Lung (tissue), 12 donors: ENCODE results near the gene HOXB9. TPM values are rescaled to one million over a fixed set of nuclear protein-coding genes. Genes with fewer than 3 reads are reported as not detected.

ENCODE experiments used
- ATAC-seq: fragments of 200-7000 bp; cut with Tn5 transposase; one replicate; pipeline ENCODE4 v1.9.1; 2020; ENCODE audit warnings: moderate number of reproducible peaks; ENCODE audit not compliant: insufficient read depth, low FRiP score
- DNase-seq, 3 donors: peaks; one replicate each; pipeline ENCODE4 v3.0.0-alpha.2; 2013 to 2017
- H3K27ac ChIP-seq, 2 donors: one replicate each; pipeline ENCODE4 v1.5.1; 2013; ENCODE audit warnings: mild to moderate bottlenecking in 2 of 2, moderate library complexity in 2 of 2, control low read depth in 1 of 2, inconsistent platforms in 1 of 2, low read depth in 1 of 2, low read length in 1 of 2
- H3K27me3 ChIP-seq, 3 donors: one replicate each; pipeline ENCODE4 v1.5.1; 2013; ENCODE audit warnings: low read length in 2 of 3; ENCODE audit not compliant: control insufficient read depth in 3 of 3, insufficient read depth in 3 of 3
- H3K36me3 ChIP-seq, 4 donors: one replicate each; pipeline ENCODE4 v1.5.1; 2013; ENCODE audit warnings: low read length in 4 of 4, mild to moderate bottlenecking in 1 of 4, moderate library complexity in 1 of 4; ENCODE audit not compliant: control insufficient read depth in 4 of 4, insufficient read depth in 4 of 4
- H3K4me1 ChIP-seq, 5 donors: one replicate each; pipeline ENCODE4 v1.5.1; 2013; ENCODE audit warnings: low read length in 5 of 5, mild to moderate bottlenecking in 2 of 5, moderate library complexity in 1 of 5; ENCODE audit not compliant: control insufficient read depth in 5 of 5, insufficient read depth in 5 of 5
- H3K4me3 ChIP-seq: one replicate; pipeline ENCODE4 v1.5.1; 2013; ENCODE audit warnings: mild to moderate bottlenecking, control low read depth, moderate library complexity
- H3K9ac ChIP-seq, 2 donors: one replicate each; pipeline ENCODE4 v1.5.1; 2013; ENCODE audit warnings: low read length in 2 of 2, control low read depth in 1 of 2; ENCODE audit not compliant: insufficient read depth in 1 of 2
- H3K9me3 ChIP-seq, 4 donors: one replicate each; pipeline ENCODE4 v1.5.1; 2013; ENCODE audit warnings: low read length in 3 of 4, mild to moderate bottlenecking in 1 of 4, moderate library complexity in 1 of 4; ENCODE audit not compliant: control insufficient read depth in 4 of 4, insufficient read depth in 3 of 4
- WGBS, 2 donors: extraction: QIAGEN DNeasy Blood & Tissue Kit; methylation state at CpG; one replicate each; pipeline ENCODE4 v1.1.7; 2013; 5-methylcytosine and 5-hydroxymethylcytosine counted together
- polyA plus RNA-seq, 2 donors: library from polyadenylated mRNA; stranded (reverse); fragments of 200-250 nt; gene quantifications; one replicate each; pipeline ENCODE4 v1.2.1, GENCODE V29; 2013
- total RNA-seq, 2 donors: library from RNA; depleted of rRNA in 1 of 2; stranded (reverse); fragments of >200 nt in 1 of 2; gene quantifications; one replicate each; pipeline ENCODE4 v1.2.1, GENCODE V29; 2014 to 2021
- TF ChIP-seq, protein P1 (sequence below): IDR thresholded peaks from 2 replicates; pipeline ENCODE4 v1.5.1; 2012; ENCODE audit warnings: mild to moderate bottlenecking; ENCODE audit errors: control extremely low read depth, extremely low read depth
- donor health status: control.
- donor health status: control.
- donor health status: Bipolar disorder and iron deficiency.
- donor health status: healthy.
- donor health status: DM: yes; HTN: yes; CAD: no.

HOXB9 gene
- total and polyA plus RNA-seq, 4 donors, result 0.18 TPM; not detected in 3

GRCh38 chr17:48640858-48641180 lies 14.7 kb upstream of the HOXB9 start:
- Histone ChIP-seq H3K27me3 (peaks cover 24 to 98% (median 96%) of the 10 kb centered on the region in 3 donors), H3K4me3 (no peak overlapping the region), H3K4me1 (no peaks in the 10 kb centered on the region), H3K36me3 (no peaks in the 10 kb centered on the region), H3K27ac (no peak overlapping the region), H3K9ac (no peak overlapping the region), H3K9me3 (peaks cover 0 to 3% (median 0%) of the 10 kb centered on the region in 4 donors)
- TF ChIP-seq, protein P1, sequence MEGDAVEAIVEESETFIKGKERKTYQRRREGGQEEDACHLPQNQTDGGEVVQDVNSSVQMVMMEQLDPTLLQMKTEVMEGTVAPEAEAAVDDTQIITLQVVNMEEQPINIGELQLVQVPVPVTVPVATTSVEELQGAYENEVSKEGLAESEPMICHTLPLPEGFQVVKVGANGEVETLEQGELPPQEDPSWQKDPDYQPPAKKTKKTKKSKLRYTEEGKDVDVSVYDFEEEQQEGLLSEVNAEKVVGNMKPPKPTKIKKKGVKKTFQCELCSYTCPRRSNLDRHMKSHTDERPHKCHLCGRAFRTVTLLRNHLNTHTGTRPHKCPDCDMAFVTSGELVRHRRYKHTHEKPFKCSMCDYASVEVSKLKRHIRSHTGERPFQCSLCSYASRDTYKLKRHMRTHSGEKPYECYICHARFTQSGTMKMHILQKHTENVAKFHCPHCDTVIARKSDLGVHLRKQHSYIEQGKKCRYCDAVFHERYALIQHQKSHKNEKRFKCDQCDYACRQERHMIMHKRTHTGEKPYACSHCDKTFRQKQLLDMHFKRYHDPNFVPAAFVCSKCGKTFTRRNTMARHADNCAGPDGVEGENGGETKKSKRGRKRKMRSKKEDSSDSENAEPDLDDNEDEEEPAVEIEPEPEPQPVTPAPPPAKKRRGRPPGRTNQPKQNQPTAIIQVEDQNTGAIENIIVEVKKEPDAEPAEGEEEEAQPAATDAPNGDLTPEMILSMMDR, result no peak
- 56 to 57% methylated on average over 1 of the region's 1 CpG for WGBS, 2 donors
- no peak for ATAC-seq
- no peak for DNase-seq

GRCh38 chr17:48639982-48640857 lies 14.1 kb upstream of the HOXB9 start:
- no peak overlapping the region for H3K4me3 ChIP-seq
- H3K9ac ChIP-seq, result no peak overlapping the region
- peaks cover 0 to 3% (median 0%) of the 10 kb centered on the region in 4 donors for H3K9me3 ChIP-seq
- ATAC-seq, result no peak
- 58 to 75% methylated on average over 6 of the region's 6 CpGs for WGBS, 2 donors
- H3K27ac ChIP-seq, result no peak overlapping the region
- DNase-seq, result no peak
- H3K36me3 ChIP-seq, result no peaks in the 10 kb centered on the region
- no peaks in the 10 kb centered on the region for H3K4me1 ChIP-seq
- peaks cover 25 to 98% (median 96%) of the 10 kb centered on the region in 3 donors for H3K27me3 ChIP-seq
- TF ChIP-seq, protein P1, result no peak

DNA sequence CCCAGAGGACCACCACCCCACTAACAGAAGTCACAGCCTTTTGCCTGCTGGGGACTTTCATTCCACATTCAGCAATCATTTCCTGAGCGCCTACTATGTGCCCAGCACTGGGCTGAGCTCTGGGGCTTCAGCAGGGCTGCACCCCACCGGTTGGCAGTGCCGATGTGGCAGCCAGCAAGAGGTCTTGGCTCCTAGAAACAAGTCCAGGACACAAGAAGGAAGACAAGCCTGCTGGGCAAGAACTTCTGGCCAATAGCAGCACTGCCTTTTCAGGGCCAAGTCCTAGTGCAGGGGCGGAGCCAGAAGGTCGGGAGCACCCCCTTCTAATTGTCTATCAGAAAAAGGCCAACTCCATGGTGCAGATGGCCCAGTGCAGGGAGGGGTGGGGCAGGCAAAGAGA lies 13.0 kb upstream of the HOXB9 start:
- ATAC-seq (no peak), DNase-seq (no peak)
- peaks cover 26 to 97% (median 96%) of the 10 kb centered on the region in 3 donors for H3K27me3 ChIP-seq
- H3K36me3 ChIP-seq, result no peaks in the 10 kb centered on the region
- no peak overlapping the region for H3K27ac ChIP-seq
- peaks cover 0 to 3% (median 0%) of the 10 kb centered on the region in 4 donors for H3K9me3 ChIP-seq
- TF ChIP-seq, protein P1, result no peak
- no peak overlapping the region for H3K4me3 ChIP-seq
- no peak overlapping the region for H3K9ac ChIP-seq
- WGBS, 2 donors, result 28 to 54% methylated on average over 5 of the region's 5 CpGs
- no peaks in the 10 kb centered on the region for H3K4me1 ChIP-seq
